HG02623 (cell line): ENCODE measurements around the gene MAML3.
"Not testable (repeated sequence)": the region's sequence is repeated elsewhere in the genome, so short reads cannot be mapped to it uniquely, and the experiment has no call there.

Source experiments
- ATAC-seq: cut with Tn5 transposase; IDR thresholded peaks from one replicate; pipeline ENCODE4 v1.9.1; 2021; ENCODE audit warnings: moderate library complexity; ENCODE audit not compliant: unreplicated experiment

MAML3 gene

DNA sequence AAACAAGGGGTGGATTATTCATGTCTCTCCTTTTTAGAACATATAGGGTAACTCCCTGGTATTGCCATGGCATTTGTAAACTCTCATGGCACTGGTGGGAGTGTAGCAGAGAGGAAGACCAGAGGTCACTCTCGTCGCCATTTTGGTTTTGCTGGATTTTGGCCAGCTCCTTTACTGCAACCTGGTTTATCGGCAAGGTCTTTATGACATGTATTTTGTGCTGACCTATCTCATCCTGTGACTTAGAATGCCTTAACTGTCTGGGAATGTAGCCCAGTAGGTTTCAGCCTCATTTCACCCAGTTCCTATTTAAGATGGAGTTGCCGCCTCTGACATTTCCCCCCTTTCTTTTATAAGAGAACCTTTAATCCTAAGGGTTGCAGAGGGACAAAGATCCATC is 442.5 kb downstream of the MAML3 start:
- ATAC-seq: no peak

DNA sequence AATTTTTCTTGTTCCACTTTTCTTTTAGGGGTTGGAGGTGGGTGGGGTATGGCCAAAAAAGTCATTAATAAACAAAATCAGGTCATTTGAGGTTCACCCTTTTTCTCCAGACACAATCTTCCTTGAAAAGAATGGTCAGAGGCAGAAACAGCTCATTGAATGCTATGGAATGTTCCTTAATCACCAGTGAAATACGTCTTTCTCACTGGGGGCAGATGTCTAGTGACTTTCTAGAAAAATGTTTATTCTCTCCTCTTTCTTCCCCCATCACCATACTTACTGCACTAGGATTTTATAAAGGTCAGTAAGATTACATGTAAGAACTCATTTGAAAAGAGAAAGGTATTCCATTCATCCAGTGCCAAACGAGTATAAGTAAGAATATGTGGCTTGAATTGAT is 443.9 kb downstream of the MAML3 start:
- no peak for ATAC-seq

DNA sequence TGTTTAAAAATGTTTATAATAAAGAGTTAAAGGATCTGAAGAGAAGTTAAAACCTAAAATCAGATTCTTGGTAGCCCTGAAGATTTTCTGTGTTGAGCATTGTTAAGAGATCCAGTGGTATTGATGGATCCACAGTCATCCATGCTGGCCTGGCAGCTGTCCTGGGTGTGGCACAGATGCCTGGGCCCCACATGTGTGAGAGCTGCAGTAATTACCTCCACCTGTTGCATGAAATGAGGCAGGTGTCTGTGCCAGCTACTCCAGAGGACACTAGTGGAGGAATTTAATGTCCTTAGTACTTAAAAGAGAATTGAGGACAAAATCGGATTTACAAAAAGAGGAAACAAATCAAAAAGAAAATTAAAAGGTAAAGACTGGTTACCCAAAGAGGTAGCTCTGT is 444.3 kb downstream of the MAML3 start:
- ATAC-seq: no peak

DNA sequence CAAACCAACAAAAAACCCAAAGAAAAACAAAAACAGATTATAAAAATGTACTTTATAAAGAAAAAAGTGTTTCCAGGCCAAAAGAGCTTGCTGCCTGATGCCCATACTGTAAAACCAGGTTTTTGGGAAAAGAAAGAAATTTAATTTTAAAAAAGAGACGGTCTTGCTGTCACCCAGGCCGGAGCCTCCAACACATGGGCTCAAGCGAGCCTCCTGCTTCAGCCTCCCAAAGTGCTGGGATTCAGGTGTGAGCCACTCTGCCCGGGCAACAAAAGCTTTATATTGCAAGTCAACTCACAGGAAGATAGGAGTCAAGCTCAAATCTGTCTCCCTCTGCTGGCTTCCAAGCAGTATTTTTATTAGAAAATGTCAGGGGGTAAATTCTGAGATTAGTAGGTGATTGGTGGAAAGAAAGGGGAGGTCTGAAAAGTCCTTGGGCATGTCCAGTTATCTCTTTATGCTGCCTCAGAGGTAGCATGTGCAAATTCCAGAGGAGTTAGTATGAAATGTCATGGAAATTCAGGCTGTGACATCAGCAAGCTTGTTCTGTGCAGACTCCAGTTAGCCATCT is 449.0 kb downstream of the MAML3 start:
- ATAC-seq: no peak

DNA sequence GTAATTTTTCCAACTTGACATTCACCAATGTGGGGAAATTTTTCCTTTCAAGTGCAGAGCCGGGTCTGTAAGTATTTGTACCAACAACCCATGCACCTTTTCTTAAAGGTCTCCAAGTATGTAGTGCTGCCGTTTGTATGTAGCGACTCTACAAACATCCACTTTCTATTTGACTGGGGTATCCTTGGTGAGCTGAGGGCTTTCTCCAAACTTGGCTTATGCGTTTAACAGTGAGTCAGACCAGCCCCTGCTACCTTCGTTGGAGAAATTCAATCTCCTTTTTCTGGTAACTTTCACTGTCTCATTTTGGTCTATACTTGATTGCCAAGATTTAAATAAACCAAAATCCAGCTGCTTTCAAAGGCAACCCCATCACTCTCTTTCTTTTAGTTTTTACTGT is 453.4 kb downstream of the MAML3 start:
- ATAC-seq: no peak

DNA sequence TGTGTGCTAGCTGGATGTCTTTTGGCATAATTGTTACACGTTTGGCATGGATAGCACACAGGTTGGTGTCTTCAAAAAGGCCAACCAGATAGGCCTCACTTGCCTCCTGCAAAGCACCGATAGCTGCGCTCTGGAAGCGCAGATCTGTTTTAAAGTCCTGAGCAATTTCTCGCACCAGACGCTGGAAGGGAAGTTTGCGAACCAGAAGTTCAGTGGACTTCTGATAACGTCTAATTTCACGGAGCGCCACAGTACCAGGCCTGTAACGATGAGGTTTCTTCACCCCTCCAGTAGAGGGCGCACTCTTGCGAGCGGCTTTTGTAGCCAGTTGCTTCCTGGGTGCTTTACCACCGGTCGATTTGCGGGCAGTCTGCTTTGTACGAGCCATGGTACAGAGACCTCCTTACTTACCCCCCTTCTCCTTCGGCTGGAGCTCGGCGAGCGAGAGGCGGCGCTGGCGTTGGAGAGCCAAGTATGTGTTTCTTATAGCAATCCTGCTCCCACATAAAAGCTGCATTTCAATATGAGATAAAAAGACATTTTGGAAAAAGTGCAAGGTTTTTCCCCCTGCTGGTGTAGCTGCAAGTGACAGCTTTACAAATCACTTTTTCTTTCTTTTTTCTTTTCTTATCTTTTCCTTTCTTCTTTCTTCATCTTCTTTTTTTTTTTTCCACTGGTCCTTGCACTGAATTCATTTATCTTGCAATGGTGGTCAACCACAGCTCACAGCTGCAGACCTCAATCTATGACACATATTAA is 455.6 kb downstream of the MAML3 start:
- ATAC-seq: not testable (repeated sequence)

DNA sequence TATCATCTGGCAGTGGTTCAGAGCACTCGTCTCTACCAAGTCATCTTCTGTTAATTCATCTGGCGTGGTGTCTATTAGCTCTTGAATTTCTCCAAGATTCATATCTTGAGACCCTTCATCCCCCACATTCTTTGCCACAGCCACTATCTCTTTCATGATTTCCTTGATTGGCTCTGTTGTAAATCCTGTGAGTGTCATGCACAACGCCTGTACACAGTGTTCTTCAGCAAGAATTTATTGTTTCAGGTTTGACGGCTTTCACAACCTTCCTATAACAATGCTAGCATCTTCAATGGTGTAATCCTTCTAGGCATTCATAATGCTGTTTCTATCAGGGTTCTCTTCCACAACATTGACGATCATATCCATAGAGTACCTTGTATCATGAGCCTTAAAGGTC is 457.5 kb downstream of the MAML3 start:
- no peak for ATAC-seq

DNA sequence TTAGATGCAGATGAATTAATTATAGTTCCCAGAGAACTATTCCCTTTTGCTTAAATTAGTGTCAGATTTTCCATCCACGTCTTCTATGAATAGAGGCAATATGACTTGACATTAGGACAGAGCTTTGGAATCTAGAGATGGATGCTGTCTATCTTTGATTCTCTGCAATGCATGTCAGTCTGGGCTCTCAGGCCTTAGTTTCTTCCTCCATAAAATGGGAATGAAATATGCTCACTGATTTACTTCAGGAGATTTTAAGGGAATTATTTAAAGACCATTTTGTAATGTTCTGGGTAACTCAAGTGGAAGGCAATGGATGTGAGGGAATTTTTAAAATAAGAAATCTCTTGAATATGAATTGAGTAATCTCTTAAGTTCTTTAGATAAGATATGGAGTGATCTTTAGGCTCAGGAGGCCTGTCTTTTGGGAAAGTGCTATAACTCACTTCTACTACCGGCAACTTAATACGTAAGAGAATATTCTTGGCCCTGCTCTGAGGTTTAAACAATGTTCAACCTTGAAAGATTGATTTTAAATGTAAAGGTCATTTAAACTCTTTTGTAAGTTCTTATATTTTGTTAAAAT is 459.4 kb downstream of the MAML3 start:
- ATAC-seq: no peak

DNA sequence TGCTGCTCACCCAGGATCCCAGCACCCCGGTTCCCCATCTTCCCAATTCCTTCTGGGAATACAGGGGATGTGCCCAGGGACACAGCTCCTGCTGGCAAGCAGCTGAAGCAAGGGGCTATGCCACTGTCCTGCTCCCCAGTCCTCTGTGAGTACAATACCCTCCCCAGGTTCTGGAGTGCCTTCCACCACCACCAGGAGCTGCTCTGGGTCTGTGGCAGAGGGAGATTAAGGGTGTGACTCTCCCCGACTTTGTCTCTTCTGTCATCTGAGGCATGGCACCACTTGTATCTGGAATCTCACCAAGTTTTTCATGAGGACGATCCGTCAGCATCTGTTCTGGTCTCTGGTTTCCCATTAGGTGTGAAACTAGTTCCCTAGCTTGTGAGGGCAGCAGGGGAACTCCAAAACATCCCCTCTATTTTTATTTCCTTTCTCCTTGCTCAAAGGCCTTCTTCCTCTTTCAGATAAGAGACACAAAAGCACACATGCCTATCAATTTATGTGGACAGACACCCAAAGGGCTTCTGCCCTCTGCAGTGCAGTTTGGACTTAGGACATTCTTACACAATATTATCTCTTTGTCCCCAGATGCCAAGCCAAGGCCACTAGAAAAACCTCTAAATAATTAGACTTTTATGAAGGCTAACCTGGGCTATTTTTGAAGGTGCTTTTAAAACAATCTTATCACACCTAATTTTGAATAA is 461.5 kb downstream of the MAML3 start:
- ATAC-seq: no peak

DNA sequence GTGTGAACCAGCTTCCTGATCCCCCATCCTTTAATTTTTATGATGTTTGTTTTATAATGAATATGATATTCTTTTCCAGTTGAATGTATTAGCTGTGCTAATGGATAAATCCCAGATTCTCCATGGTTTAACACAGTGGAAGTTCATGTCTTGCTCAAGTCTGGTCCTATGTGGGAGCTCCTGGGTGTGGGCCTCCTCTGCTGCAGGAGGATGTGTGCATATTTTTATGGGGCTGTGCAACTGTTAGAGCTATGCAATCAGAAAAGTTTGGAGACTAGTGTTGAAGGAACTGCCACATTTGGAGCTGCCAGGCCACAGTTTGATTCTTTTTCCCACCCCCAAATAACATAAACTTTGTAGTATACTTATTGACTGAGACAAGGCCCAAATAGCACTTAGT is 463.6 kb downstream of the MAML3 start:
- no peak for ATAC-seq

DNA sequence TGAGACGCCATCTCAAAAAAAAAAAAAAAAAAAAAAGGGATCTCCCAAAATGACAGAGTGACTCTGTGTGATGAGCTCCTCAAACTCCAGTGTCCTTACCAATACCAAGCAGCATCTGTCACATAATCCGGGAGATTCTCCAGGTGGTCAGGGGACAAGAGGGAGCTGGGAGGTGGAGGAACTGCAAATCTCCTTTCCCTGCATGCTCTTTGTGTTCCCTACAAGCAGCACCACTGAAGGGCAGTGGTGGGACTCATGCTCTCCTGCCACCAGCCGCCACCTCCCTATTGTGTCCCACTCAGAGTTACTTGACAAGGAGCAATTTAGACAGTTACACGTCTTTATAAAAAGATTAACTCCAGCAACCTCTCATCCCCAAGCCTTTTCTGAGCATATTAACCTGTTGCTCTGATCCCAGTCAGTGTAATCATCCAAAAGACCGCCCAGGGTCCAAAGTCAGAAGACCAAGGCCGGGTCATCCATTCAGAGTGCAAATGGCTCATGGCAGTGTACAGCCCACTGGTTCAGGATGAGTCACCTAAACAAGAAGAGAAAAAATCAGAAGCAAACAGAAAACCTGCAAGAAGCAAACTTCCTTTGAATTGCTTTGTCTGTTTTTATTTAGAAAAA is 464.8 kb downstream of the MAML3 start:
- no peak for ATAC-seq

DNA sequence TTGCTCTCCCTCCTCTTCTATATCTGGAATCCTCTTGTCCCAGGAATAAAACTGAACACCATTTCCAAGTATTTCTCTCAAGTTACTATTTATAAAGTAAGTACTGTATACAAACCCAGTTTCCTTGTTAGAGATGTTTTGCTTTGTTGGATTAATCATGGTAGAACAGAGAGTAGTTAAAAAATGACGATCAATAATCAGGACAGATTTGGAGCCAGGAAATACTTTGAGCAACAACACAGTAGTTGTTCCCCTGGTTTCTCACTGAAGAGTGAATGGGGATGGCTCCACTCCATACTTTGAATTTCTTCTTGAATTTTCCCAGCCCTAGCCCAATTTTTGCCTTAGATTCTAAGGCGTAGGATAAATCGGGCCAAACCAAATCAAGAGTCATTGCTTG is 467.0 kb downstream of the MAML3 start:
- ATAC-seq: no peak

DNA sequence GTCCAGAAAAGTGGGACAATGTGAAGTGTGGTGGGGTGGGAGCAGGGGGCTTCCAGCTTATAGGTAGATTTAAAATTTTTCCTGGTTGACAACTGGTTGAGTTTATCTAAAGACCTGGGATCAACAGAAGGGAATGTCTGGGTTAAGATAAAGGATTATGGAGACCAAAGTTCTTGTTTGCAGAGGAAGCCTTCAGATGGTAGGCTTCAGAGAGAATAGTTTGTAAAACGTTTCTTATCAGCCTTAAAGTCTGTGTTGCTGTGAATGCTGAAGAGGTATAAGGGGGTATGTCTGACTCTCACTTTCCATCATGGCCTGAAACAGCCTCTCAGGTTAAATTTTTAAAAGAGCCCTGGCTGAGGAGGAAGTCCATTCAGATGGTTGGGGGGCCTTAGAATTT is 467.9 kb downstream of the MAML3 start:
- no peak for ATAC-seq

DNA sequence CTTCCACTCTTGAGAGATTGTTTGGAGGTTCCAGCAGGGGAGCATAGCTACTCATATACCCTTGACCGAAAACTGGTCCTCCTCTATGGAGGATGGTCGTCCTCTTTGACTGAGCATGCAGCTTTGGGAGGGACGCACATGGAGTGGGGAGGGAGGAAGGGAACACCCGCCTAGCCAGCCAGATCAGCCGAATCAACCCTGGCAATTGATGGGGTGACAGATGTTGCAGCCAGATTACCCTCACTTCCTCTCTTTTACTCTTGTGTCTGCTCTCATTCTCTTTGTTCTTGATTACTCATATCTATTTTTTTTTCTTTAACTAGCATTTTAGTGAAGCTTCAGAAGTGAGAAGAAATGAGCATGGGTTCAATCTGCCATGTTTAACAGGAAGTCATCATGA is 468.8 kb downstream of the MAML3 start:
- no peak for ATAC-seq

DNA sequence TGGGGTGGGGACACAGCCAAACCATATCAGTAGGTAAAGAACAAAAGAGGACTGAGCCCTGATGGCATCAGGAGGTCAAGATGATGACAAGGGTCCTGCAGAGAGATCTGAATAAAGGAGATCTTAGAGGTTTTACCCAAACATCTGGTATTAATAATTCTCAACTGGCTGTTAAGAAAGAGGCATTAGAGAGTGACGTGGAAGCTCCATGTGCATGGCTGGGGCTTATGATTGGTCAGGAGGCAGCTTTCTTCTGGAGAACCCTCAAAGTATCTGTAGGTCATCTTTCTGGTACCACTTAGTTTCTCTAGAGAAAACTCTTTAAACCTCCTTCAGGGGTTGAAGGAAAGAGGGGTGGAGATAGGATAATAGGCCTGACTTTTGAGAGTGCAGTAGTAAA is 469.6 kb downstream of the MAML3 start:
- no peak for ATAC-seq

DNA sequence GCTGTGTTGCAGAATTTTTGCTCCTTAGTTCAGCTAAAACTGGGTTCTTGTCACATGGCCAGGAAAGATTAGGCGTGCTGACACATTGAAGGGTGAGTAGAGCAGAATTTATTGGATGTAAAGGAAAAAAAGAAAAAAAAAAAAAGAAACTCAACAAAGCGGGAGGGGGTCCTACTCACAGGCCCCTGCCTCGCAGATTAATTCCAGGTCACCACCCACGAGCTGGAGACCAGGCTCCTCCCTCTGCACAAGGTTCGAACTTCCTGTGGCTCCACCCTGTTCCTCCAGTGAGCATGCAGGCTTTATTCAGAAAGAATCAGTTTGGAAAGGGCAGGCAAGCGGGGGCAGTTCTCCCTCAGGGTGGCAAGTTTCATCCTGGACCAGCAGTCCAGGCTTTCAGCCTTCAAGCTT is 471.2 kb downstream of the MAML3 start:
- ATAC-seq: no peak

DNA sequence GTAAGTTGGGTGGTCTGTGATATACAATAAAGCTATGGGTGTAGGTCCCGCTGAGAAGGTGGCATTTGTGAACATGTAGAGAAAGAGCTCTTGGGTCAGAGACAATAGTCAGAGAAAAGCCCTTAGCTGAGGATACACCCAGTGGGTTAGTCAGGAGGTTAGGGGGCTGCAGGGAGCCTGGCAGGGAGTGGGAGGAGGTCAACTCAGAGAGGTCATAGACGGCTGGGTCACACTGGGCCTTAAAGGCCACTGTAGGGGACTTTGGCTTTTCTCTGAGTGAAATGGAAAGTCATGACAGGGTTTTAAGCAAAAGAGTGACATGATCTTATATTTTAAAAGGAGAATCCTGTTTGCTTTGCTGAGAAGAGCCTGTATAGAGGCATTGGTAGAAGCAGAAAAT is 471.7 kb downstream of the MAML3 start:
- no peak for ATAC-seq

DNA sequence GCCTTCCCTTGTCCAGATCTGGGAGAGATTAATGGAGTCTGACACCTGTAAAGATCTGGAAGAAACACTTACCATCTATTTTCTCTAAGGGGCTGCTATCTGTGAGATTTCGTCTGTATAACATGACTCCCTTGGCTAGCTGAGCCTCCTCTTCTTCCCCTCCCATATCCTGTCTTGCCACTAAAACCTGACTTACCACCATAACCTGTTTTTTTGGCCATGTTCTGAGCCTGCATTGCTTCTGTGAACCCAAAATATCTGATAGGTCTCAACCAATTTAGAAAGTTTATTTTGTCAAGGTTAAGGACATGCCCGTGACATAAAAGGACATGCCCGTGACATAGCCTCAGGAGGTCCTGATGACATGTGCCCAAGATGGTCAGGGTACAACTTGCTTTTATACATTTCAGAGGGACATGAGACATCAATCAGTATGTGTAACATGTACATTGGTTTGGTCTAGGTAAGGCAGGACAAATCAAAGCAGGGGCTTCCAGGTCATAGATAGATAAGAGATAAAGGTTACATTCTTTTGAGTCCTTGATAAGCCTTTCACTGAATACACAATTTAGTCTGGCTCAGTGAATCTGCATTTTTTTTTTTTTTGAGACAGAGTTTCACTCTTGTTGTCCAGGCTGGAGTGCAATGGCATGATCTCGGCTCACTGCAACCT is 476.9 kb downstream of the MAML3 start:
- ATAC-seq: no peak

DNA sequence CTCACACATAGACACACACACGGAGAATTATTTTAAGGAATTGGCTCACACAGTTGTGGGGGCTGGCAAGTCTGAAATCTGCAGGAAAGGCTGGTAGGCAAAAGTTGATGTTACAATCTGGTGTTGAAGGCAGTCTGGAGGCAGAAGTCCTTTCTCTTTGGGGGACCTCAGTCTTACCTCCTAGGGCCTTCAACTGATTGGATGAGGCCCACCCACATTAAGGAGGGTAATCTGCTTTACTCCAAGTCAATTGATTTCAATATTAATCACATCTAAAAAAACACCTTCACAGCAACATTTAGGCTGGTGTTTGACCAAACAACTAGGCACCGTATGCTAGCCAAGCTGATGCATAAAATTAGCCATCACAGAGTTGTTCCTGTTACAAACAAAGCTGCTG is 477.6 kb downstream of the MAML3 start:
- no peak for ATAC-seq

DNA sequence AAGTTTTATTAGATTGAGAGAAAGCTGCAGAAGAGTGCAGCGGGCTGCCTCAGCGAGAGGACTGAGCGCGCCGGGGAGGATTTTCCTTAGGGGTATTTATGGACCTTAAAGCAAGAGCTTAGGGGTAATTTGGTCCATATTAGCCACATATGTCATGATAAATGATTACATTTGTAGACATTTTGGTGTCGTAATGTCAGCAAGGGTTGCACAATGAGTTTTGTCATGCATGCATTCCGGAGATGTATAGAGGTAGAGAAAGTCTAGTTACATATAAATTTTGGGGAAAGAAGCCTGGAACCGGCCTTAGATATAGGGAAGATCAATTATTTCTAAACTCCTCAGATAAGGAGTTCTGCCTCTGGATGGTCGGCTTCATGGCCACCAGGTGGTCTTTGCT is 478.3 kb downstream of the MAML3 start:
- no peak for ATAC-seq
